ENCODE measurements around the gene SYCP2.

SYCP2 gene

GRCh38 chr20:59976156-59976782 lies 42.8 kb upstream of the SYCP2 start:
- H2AFZ ChIP-seq (ENCODE audit: low read depth, low read length, severe bottlenecking): no peak overlapping the region
- TF ChIP-seq EZH2phosphoT487 (conservative IDR thresholded peaks at IDR 0.05; ENCODE audit: low read length) (no peak), CTCF (IDR thresholded peaks at IDR 0.05; ENCODE audit: insufficient read depth, low read length, poor library complexity, severe bottlenecking) (no peak)
- H3K36me3 ChIP-seq (ENCODE audit: low read length): no peaks in the 10 kb centered on the region
- H3K9me3 ChIP-seq (ENCODE audit: insufficient read depth, low read length): no peaks in the 10 kb centered on the region
- H3K9ac ChIP-seq (ENCODE audit: low read length): no peak overlapping the region
- no peaks in the 10 kb centered on the region for H4K20me1 ChIP-seq (ENCODE audit: low read depth, low read length)
- no peaks in the 10 kb centered on the region for H3F3A ChIP-seq (ENCODE audit: insufficient read depth)
- H3K4me3 ChIP-seq (ENCODE audit: insufficient read depth, low read length, poor library complexity, severe bottlenecking): no peak overlapping the region
- no peak overlapping the region for H3K27ac ChIP-seq (ENCODE audit: low read depth, low read length)
- H3K27me3 ChIP-seq (ENCODE audit: low read length): no peaks in the 10 kb centered on the region
- no peaks in the 10 kb centered on the region for H3K9me2 ChIP-seq (replicated peaks; ENCODE audit: insufficient read depth, low read length)
- H3K4me2 ChIP-seq (ENCODE audit: low read depth, low read length, poor library complexity, severe bottlenecking): no peak overlapping the region
- no peaks in the 10 kb centered on the region for H3K79me2 ChIP-seq (ENCODE audit: insufficient read depth, low read length)

- TF ChIP-seq CTCF (IDR thresholded peaks at IDR 0.05; ENCODE audit: insufficient read depth, low read length, poor library complexity, severe bottlenecking) (no peak), EZH2phosphoT487 (conservative IDR thresholded peaks at IDR 0.05; ENCODE audit: low read length) (no peak)
- H3K4me3 ChIP-seq (ENCODE audit: insufficient read depth, low read length, poor library complexity, severe bottlenecking): no peak overlapping the region
Observed at GRCh38 chr20:59972037-59972801, 38.8 kb upstream of the SYCP2 start.

GRCh38 chr20:59971428-59971827 lies 38.0 kb upstream of the SYCP2 start:
- Histone ChIP-seq H3K4me3 (ENCODE audit: insufficient read depth, low read length, poor library complexity, severe bottlenecking) (no peak overlapping the region), H3K4me2 (ENCODE audit: low read depth, low read length, poor library complexity, severe bottlenecking) (no peak overlapping the region), H2AFZ (ENCODE audit: low read depth, low read length, severe bottlenecking) (no peak overlapping the region), H3K36me3 (ENCODE audit: low read length) (no peaks in the 10 kb centered on the region), H3K9me3 (ENCODE audit: insufficient read depth, low read length) (no peaks in the 10 kb centered on the region), H3K79me2 (ENCODE audit: insufficient read depth, low read length) (no peaks in the 10 kb centered on the region), H3K9ac (ENCODE audit: low read length) (no peak overlapping the region), H3K27ac (ENCODE audit: low read depth, low read length) (no peak overlapping the region), H4K20me1 (ENCODE audit: low read depth, low read length) (no peaks in the 10 kb centered on the region), H3K27me3 (ENCODE audit: low read length) (no peaks in the 10 kb centered on the region), H3F3A (ENCODE audit: insufficient read depth) (no peaks in the 10 kb centered on the region), H3K9me2 (replicated peaks; ENCODE audit: insufficient read depth, low read length) (no peaks in the 10 kb centered on the region)
- TF ChIP-seq EZH2phosphoT487 (conservative IDR thresholded peaks at IDR 0.05; ENCODE audit: low read length): no peak
- TF ChIP-seq CTCF (IDR thresholded peaks at IDR 0.05; ENCODE audit: insufficient read depth, low read length, poor library complexity, severe bottlenecking): no peak

More at GRCh38 chr20:59972037-59972801, 38.8 kb upstream of the SYCP2 start:
- Histone ChIP-seq H3F3A (ENCODE audit: insufficient read depth) (no peaks in the 10 kb centered on the region), H3K4me2 (ENCODE audit: low read depth, low read length, poor library complexity, severe bottlenecking) (no peak overlapping the region), H3K9me3 (ENCODE audit: insufficient read depth, low read length) (no peaks in the 10 kb centered on the region), H3K9me2 (replicated peaks; ENCODE audit: insufficient read depth, low read length) (no peaks in the 10 kb centered on the region), H3K9ac (ENCODE audit: low read length) (no peak overlapping the region), H3K36me3 (ENCODE audit: low read length) (no peaks in the 10 kb centered on the region), H2AFZ (ENCODE audit: low read depth, low read length, severe bottlenecking) (no peak overlapping the region), H4K20me1 (ENCODE audit: low read depth, low read length) (no peaks in the 10 kb centered on the region), H3K79me2 (ENCODE audit: insufficient read depth, low read length) (no peaks in the 10 kb centered on the region), H3K27me3 (ENCODE audit: low read length) (no peaks in the 10 kb centered on the region), H3K27ac (ENCODE audit: low read depth, low read length) (no peak overlapping the region)

All from SU-DHL-6 (cell line).